BJ (cell line): ENCODE data around the gene TCL1A. TPM values are rescaled to one million over a fixed set of nuclear protein-coding genes. Genes with fewer than 3 reads are reported as not detected.

ENCODE experiments used
- CTCF ChIA-PET: fragments of 350-600 bp; formaldehyde crosslinking; extraction: SDS; loops from one replicate; lab custom pipeline; 2021; ENCODE audit warnings: antibody characterized with exemption, inconsistent platforms; lab: Yijun Ruan, JAX
- POLR2A ChIA-PET: fragments of 300-600 bp; sonication (Branson Sonifier 250); formaldehyde crosslinking; extraction: SDS; loops from one replicate; lab custom pipeline; 2021; ENCODE audit warnings: antibody characterized with exemption; lab: Charles Lee
- DNase-seq: peaks from one replicate; pipeline ENCODE4 v3.0.0-alpha.2; 2011; ENCODE audit warnings: low read depth
- H3K27me3 ChIP-seq: 2 replicates; pipeline ENCODE4 v1.6.0; 2011; ENCODE audit warnings: low read length; ENCODE audit not compliant: control insufficient read depth, insufficient read depth
- H3K36me3 ChIP-seq: 2 replicates; pipeline ENCODE4 v1.5.1; 2011; ENCODE audit warnings: low read length; ENCODE audit not compliant: control insufficient read depth, insufficient read depth
- H3K4me3 ChIP-seq: 2 replicates; pipeline ENCODE4 v1.5.1; 2011; ENCODE audit warnings: low read depth, mild to moderate bottlenecking, control low read depth, low read length
- polyA plus RNA-seq: library from polyadenylated mRNA; depleted of rRNA; stranded (reverse); fragments of >200 nt; gene quantifications from 2 replicates; pipeline ENCODE4 v1.2.3, GENCODE V29; 2011
- TF ChIP-seq, protein P1 (sequence below): IDR thresholded peaks from 2 replicates; pipeline ENCODE4 v1.5.1; 2011; ENCODE audit warnings: low read depth, mild to moderate bottlenecking, control low read depth, inconsistent platforms, low read length, moderate library complexity; ENCODE audit not compliant: insufficient read depth

Gene TCL1A
- polyA plus RNA-seq, 1 experiment: not detected

DNA sequence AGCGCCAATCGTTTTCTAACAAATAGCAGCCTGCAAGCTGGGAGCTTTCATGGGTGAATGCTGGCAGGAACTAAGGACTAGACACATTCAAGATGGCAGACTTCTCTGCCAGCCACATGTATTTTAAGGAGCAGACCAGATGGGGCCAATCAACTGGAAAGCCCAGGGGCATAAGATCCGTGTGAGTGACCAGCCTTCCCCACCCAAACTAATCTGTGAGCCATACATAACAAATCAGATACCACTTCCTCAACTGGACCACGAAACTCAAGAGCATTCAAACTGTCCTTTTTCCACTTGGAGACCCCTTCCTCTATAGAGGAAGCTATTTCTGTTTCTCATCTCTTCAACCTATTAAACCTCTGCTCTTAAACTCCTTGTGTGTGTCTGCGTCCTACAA, 18.0 kb downstream of the TCL1A start:
- TF ChIP-seq, protein P1, sequence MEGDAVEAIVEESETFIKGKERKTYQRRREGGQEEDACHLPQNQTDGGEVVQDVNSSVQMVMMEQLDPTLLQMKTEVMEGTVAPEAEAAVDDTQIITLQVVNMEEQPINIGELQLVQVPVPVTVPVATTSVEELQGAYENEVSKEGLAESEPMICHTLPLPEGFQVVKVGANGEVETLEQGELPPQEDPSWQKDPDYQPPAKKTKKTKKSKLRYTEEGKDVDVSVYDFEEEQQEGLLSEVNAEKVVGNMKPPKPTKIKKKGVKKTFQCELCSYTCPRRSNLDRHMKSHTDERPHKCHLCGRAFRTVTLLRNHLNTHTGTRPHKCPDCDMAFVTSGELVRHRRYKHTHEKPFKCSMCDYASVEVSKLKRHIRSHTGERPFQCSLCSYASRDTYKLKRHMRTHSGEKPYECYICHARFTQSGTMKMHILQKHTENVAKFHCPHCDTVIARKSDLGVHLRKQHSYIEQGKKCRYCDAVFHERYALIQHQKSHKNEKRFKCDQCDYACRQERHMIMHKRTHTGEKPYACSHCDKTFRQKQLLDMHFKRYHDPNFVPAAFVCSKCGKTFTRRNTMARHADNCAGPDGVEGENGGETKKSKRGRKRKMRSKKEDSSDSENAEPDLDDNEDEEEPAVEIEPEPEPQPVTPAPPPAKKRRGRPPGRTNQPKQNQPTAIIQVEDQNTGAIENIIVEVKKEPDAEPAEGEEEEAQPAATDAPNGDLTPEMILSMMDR: no peak
- POLR2A ChIA-PET: no interaction called here
- CTCF ChIA-PET: no interaction called here
- no peak overlapping the region for H3K4me3 ChIP-seq
- no peaks in the 10 kb centered on the region for H3K36me3 ChIP-seq
- no peak for DNase-seq
- no peaks in the 10 kb centered on the region for H3K27me3 ChIP-seq

DNA sequence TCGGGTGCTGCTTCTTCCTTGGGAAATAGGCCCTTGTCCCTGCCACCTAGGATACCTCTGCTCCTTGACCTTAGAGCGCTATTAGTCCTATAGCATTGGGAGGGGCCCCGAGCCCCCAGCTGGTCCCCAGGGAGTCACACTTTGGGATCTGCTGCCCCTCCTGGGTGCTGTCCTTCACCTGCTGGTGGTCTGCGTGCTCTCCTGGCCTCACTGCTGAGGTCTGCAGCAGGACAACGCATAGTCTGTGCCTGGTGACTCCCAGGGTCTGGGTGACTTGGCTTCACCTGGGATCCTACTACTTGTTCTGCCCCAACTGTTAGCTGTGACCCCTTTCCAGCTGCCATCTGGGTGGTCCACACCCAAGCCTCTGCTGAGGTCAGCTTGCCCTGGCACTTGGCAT, 18.9 kb downstream of the TCL1A start:
- no peaks in the 10 kb centered on the region for H3K27me3 ChIP-seq
- POLR2A ChIA-PET: no interaction called here

DNA sequence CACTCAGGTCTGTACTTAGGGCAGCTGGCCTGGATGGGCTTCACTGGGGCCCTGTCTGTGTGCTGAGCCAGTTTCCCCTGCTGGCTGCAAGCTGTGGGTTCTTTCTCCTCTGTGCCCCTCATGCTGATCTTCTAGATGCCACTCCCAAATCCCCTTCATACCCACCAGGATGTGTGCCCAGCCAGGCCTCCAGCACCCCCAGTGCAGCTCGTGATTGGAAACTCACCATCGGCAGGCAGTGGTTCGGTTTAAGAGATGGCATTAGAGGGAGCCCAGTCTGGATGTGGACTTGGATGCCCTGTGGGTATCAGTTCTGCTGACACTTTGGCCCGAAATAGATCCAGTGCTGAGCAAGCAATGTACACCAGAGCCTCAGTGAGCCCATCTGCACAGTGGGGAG, 21.8 kb downstream of the TCL1A start:
- POLR2A ChIA-PET: no interaction called here
- H3K4me3 ChIP-seq: no peak overlapping the region
- no peak for DNase-seq
- no peaks in the 10 kb centered on the region for H3K36me3 ChIP-seq
- CTCF ChIA-PET: no interaction called here
- TF ChIP-seq, protein P1: no peak
- no peaks in the 10 kb centered on the region for H3K27me3 ChIP-seq

More for the DNA sequence above, 18.9 kb downstream of the TCL1A start:
- CTCF ChIA-PET: no interaction called here
- DNase-seq: no peak
- Histone ChIP-seq H3K4me3 (no peak overlapping the region), H3K36me3 (no peaks in the 10 kb centered on the region)
- TF ChIP-seq, protein P1: no peak

DNA sequence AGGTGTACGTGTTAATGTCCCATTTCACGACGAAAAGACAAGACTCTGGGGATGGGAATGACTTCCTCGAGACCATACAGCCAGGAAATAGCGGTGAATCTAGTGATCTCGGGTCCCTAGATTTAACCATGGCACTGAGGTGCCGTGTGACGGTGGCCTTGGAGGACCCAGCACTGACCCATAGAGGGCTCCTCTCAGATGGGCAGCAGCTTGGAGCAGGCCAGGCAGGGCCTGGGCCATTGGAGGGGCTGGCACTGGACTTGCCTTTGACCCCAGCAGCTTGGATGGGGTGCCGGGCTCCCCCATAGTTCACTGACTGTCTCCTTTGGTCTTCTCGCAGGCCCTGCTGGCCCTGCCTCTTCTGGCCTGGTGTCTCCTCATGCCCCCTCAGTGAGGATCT, 22.3 kb downstream of the TCL1A start:
- Histone ChIP-seq H3K4me3 (no peak overlapping the region), H3K27me3 (no peaks in the 10 kb centered on the region), H3K36me3 (no peaks in the 10 kb centered on the region)
- POLR2A ChIA-PET: no interaction called here
- TF ChIP-seq, protein P1: no peak
- CTCF ChIA-PET: no interaction called here
- DNase-seq: no peak

DNA sequence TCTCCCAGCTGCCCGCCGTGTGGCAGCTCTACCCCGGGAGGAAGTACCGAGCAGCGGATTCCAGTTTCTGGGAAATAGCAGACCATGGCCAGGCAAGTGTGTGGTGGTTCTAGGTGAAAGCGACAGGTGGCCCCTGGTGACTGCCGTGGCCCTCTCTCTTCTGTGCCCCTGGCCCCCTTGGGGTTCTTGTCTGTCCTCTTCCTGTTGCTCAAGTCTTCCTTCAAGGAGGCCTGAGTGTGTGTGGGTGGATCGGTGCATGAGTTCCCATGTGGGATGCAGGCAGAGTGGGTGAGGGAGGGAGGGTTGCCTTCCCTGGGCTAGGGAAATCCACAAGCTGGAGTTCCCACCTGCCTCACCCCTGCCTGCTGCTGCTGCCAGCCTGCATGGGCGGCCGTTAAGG, 23.1 kb downstream of the TCL1A start:
- CTCF ChIA-PET: no interaction called here

More for the DNA sequence above, 23.1 kb downstream of the TCL1A start:
- POLR2A ChIA-PET: no interaction called here
- H3K4me3 ChIP-seq: no peak overlapping the region
- DNase-seq: no peak
- H3K36me3 ChIP-seq: no peaks in the 10 kb centered on the region
- H3K27me3 ChIP-seq: no peaks in the 10 kb centered on the region
- TF ChIP-seq, protein P1: no peak
